ENCODE measurements around the gene P2RX3.

DNA sequence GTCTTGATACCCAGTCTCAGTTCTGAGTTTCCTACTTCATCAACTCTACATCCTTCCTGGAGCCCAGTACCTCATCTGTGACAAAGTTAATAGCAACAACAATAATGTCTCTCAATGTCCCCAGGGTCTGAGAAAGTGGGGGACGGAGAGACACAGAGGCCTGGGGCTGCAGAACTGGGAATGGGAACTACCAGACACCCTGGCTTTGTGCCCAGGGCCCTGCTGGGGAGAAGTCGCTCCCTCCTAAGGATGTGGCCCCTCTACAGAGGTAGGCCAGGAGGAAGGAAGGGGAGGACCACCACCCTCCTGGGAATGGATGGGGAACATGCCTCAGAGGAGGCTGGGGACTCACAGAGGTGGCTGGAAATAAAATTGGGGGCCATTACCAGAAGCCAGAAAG is 37.3 kb downstream of the P2RX3 start:
- TF ChIP-seq POLR2A (IDR thresholded peaks at IDR 0.05) (no peak), CTCF (IDR thresholded peaks at IDR 0.05) (no peak)

Data from ovary (tissue), 3 donors.